ENCODE data around the gene GJA9. TPM values are rescaled to one million over a fixed set of nuclear protein-coding genes. Genes with fewer than 3 reads are reported as not detected.
"Not testable (repeated sequence)": the region's sequence is repeated elsewhere in the genome, so short reads cannot be mapped to it uniquely, and the experiment has no call there.

GJA9 gene
- total RNA-seq, 2 donors from 2014 or later = 0.09 to 0.28 TPM

GRCh38 chr1:38915352-38915948, 34.1 kb upstream of the GJA9 start:
- Histone ChIP-seq H3K36me3 (no peaks in the 10 kb centered on the region), H3K27ac (no peak overlapping the region), H3K4me1 (replicated peaks) (no peaks in the 10 kb centered on the region), H3K4me3 (no peak overlapping the region), H3K27me3 (replicated peaks; ENCODE audit: insufficient read depth) (no peaks in the 10 kb centered on the region), H3K9me3 (no peaks in the 10 kb centered on the region)
- intact Hi-C loops (cut with DNase I) = no loop called here
- TF ChIP-seq POLR2A (IDR thresholded peaks at IDR 0.05) (no peak), POLR2AphosphoS5 (IDR thresholded peaks at IDR 0.05) (no peak)
- TF ChIP-seq, protein P1, sequence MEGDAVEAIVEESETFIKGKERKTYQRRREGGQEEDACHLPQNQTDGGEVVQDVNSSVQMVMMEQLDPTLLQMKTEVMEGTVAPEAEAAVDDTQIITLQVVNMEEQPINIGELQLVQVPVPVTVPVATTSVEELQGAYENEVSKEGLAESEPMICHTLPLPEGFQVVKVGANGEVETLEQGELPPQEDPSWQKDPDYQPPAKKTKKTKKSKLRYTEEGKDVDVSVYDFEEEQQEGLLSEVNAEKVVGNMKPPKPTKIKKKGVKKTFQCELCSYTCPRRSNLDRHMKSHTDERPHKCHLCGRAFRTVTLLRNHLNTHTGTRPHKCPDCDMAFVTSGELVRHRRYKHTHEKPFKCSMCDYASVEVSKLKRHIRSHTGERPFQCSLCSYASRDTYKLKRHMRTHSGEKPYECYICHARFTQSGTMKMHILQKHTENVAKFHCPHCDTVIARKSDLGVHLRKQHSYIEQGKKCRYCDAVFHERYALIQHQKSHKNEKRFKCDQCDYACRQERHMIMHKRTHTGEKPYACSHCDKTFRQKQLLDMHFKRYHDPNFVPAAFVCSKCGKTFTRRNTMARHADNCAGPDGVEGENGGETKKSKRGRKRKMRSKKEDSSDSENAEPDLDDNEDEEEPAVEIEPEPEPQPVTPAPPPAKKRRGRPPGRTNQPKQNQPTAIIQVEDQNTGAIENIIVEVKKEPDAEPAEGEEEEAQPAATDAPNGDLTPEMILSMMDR (IDR thresholded peaks at IDR 0.05) = no peak
- 50% methylated on average over 3 of the region's 3 CpGs for WGBS
- DNase-seq (ENCODE audit: low spot score) = no peak

DNA sequence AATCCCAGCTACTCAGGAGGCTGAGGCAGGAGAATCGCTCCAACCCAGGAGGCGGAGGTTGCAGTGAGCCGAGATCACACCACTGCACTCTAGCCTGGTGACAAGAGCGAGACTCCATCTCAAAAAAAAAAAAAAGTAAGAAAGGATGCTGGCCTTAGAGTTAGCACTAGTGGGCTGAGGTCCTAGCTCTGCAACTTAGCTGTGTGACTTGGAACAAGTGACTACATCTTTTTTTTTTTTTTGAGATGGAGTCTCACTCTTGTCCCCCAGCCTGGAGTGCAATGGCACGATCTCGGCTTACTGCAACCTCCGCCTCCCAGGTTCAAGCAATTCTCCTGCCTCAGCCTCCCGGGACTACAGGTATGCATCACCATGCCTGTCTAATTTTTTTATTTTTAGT, 33.5 kb upstream of the GJA9 start:
- intact Hi-C loops (cut with DNase I); H3K27me3 ChIP-seq (replicated peaks; ENCODE audit: insufficient read depth); H3K27ac ChIP-seq; H3K9me3 ChIP-seq; DNase-seq (ENCODE audit: low spot score); H3K4me1 ChIP-seq (replicated peaks); H3K4me3 ChIP-seq; H3K36me3 ChIP-seq: not testable (repeated sequence)
- 95% methylated on average over 8 of the region's 8 CpGs for WGBS

DNA sequence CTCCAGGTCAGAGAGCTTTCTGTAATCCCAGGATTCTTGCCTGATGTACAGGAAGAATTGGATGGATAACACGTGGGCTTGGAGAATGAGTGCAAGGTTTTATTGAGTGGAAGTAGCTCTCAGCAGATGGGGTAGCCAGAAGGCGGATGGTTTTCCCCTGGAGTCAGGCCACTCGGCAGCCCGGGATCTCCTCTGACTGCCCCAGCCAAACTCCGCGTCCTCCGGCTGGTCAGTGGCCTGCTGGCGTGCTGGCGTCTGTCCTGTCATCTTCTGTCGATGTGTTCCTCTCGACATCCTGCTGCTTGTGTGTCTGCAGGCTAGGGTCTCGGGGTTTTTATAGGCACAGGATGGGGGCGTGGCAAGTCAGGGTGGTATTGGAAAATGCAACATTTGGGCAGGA, 27.4 kb upstream of the GJA9 start:
- no peak for DNase-seq (ENCODE audit: low spot score)
- Histone ChIP-seq H3K36me3 (no peaks in the 10 kb centered on the region), H3K9me3 (no peaks in the 10 kb centered on the region), H3K4me1 (replicated peaks) (no peaks in the 10 kb centered on the region), H3K4me3 (no peak overlapping the region), H3K27me3 (replicated peaks; ENCODE audit: insufficient read depth) (no peaks in the 10 kb centered on the region), H3K27ac (no peak overlapping the region)
- intact Hi-C loops (cut with DNase I) = no loop called here
- 79% methylated on average over 11 of the region's 13 CpGs for WGBS
- TF ChIP-seq POLR2A (IDR thresholded peaks at IDR 0.05) (no peak), POLR2AphosphoS5 (IDR thresholded peaks at IDR 0.05) (no peak)
- TF ChIP-seq, protein P1 (IDR thresholded peaks at IDR 0.05) = no peak

DNA sequence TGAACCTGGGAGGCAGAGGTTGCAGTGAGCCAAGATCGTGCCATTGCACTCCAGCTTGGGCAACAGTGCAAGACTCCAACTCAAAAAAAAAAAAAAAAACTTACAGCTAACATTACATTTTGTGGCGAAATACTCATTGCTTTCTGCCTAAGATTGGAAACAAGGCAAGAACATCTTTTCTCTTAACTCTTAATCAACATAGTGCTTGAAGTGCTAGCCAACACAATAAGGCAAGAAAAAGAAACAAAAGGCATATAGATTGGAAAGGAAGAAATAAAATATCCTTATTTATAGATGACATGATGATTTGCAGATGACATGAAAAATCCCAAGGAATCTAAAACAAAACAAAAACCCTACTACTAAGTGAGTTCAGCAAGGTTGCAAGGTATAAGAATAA, 24.6 kb upstream of the GJA9 start:
- DNase-seq (ENCODE audit: low spot score) = no peak
- WGBS = 95% methylated on average over 2 of the region's 2 CpGs
- Histone ChIP-seq H3K27ac (no peak overlapping the region), H3K4me3 (no peak overlapping the region), H3K36me3 (no peaks in the 10 kb centered on the region), H3K4me1 (replicated peaks) (no peaks in the 10 kb centered on the region), H3K9me3 (no peaks in the 10 kb centered on the region), H3K27me3 (replicated peaks; ENCODE audit: insufficient read depth) (no peaks in the 10 kb centered on the region)
- intact Hi-C loops (cut with DNase I) = no loop called here
- TF ChIP-seq POLR2AphosphoS5 (IDR thresholded peaks at IDR 0.05) = no peak
- TF ChIP-seq POLR2A (IDR thresholded peaks at IDR 0.05) = no peak
- TF ChIP-seq, protein P1 (IDR thresholded peaks at IDR 0.05) = no peak

DNA sequence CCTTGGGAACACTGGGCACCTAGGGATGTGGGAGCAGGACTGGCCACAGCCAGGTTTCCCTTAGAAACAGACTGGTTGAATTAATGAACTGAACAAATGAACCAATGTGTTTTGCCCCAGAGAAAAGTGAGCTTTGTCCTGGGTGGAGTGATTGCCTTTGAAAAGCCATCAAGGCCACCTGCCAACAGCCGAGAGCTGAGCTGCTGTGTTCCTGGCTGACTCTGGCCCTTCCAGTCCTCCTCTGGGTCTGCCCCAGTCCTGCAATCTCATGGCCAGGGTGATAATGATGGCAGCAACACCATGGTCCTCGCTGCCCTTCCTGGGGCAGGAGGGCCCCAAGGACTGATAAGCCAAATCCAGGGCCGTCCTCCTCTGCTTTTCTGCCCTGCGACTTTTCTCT, 18.2 kb upstream of the GJA9 start:
- no peak overlapping the region for H3K4me3 ChIP-seq
- H3K36me3 ChIP-seq = no peaks in the 10 kb centered on the region
- H3K27me3 ChIP-seq (replicated peaks; ENCODE audit: insufficient read depth) = no peaks in the 10 kb centered on the region
- no peaks in the 10 kb centered on the region for H3K9me3 ChIP-seq
- 88% methylated on average over 4 of the region's 4 CpGs for WGBS
- H3K4me1 ChIP-seq (replicated peaks) = no peaks in the 10 kb centered on the region
- DNase-seq (ENCODE audit: low spot score) = no peak
- H3K27ac ChIP-seq = no peak overlapping the region
- intact Hi-C loops (cut with DNase I) = no loop called here
- TF ChIP-seq, protein P1 (IDR thresholded peaks at IDR 0.05) = no peak
- no peak for TF ChIP-seq POLR2AphosphoS5 (IDR thresholded peaks at IDR 0.05)
- no peak for TF ChIP-seq POLR2A (IDR thresholded peaks at IDR 0.05)
